AML-193 (cell line): ENCODE results near the gene LMLN.
A peak's percentile ranks its signal among the peaks of the same experiment; 100 is the strongest.
"Not testable (repeated sequence)": the region's sequence is repeated elsewhere in the genome, so short reads cannot be mapped to it uniquely, and the experiment has no call there.

ENCODE experiments used
- DNase-seq, 2 experiments: peaks; one replicate each; lab custom pipeline; 2025; lab: John Stamatoyannopoulos, UW

The LMLN gene

DNA sequence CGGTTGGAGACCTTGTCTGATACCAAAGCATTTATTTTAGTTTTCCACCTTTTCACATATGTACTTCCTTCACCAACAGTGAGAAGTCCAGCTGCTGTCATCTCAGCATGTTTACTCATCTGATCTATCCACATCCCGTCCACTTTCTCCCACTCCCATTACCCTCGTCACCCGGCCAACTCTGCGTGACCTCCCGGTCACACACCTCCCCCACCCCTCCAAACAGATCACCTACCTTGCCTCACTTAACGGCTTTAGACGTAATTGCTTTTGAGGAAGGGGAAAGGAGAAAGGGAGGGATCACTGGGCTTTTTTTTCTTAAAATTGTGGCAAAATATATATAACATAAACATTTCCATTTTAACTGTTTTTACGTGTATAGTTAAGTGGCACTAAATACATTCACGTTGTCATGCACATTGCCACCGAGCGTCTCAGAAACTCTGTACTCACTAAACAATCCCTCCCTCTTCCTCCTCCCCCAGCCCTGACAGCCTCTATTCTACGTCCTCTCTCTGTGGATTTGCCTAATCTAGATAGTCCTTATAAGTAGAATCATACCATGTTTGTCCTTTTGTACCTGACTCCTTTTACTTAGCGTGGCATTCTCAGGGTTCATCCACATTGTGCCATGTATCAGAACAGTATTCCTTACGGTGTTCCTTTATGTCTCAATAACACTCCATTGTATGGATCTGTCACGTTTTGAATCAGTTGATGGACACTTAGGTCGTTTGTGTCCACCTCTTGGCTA, 67.2 kb downstream of the LMLN start:
- DNase-seq: no peak

DNA sequence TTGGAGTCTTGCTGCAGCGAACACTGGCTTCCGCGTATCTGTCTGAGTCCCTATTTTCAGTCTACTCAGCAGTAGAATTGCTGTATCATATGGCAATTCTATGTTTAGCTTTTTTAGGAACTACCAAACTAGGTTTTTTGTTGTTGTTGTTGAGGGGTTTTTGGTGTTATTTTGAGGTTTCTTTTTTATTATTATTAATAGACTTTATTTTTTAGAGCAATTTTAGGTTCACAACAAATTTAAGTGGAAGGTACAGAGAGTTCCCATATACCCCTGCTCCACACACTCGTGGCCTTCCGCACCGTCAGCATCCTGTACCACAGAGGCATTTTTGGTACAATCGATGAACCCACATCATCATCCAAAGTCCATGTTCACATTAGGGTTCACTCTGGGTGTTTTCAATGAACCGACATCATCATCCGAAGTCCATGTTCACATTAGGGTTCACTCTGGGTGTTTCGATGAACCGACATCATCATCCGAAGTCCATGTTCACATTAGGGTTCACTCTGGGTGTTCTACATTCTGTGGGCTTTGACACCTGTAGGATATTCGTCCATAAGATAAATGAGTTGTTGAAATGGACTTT, 67.9 kb downstream of the LMLN start:
- DNase-seq: no peak

DNA sequence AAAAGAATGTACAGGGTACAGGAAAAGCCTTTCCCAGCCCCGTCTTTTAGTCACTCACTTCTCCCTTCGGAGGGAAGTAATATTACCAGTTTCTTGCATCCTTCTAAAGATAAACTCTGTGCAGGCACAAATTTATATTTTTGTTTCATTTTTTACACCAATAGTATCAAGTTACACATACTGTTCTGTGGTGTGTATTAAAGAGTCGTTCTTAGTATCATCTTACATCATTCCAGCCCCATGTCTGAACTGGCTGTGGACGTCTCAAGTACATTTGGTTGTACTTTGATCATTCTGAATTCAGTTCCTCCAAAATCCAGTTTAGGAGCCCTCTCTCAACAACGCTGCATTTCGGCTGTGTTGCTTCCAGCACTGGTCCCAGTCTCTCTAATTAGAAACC, 68.7 kb downstream of the LMLN start:
- no peak for DNase-seq

DNA sequence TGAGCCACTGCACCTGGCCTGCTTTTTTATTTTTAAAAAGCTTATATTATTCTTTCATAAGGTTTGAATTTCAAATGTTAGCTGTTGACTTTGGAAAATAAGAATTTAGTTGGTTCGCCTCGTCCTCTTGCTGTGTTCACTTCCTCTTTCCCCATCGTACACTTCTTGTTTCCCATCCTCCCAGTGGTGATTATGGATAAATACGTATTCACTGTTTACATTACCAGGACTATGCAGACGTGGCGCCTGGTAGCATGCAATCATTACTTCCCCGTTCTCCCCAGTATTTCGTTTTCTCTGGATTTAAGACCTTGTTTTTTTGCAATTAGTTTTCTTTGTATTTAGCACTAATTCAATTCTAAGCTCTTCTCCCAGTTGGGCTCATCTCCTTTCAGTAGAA, 70.1 kb downstream of the LMLN start:
- no peak for DNase-seq

DNA sequence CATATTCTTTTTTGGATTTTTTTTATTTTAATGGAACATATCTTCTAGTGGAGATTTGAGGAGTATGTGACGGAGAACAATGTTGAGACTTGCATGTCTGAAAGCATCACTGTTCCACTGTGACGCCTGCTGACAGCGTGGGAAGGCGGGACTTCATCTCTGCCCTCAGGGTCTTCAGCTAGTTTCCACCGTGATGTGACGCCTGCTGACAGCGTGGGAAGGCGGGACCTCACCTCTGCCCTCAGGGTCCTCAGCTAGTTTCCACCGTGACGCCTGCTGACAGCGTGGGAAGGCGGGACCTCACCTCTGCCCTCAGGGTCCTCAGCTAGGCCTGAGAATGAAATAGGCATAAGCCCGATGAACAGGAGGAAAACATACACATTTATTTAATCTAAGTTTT, 70.7 kb downstream of the LMLN start:
- DNase-seq: no peak

DNA sequence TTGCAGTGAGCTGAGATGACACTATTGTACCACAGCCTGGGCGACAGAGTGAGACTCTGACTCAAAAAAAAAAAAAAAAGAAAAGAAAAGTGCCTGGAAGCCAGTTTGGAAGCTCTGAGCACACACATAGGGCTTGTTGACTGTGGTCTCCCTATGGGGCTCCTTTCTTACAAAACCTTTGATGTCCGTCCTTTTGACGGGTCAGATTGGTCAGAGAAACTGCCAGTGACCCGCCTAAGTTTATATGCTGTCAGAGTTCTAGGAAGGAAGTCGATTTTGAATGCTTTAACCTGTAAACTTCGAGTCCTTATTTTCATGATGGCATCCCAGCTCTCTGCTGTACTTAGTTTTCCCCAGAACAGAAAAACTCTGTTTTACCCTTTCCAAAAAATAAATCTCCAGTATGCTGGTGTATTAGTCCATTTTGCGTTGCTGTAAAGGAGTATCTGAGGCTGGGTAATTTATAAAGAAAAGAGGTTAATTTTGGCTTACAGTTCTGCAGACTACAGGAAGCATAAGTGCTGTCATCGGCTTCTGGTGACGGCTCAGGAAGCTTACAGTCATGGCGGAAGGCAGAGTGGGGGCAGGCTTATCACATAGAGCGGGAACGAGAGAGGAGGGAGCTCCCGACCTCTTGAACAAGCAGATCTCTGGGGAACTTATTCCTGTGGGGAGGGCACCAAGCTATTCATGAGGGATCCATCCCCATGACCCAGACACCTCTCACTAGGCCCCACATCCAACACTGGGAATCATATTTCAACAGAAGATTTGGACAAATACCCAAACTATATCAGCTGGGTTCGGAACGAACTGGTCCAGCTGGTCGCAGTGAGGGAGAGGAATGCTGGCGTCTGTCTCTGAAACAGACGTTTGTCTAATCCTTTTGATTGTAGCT, 72.3 kb downstream of the LMLN start:
- DNase-seq: no peak

DNA sequence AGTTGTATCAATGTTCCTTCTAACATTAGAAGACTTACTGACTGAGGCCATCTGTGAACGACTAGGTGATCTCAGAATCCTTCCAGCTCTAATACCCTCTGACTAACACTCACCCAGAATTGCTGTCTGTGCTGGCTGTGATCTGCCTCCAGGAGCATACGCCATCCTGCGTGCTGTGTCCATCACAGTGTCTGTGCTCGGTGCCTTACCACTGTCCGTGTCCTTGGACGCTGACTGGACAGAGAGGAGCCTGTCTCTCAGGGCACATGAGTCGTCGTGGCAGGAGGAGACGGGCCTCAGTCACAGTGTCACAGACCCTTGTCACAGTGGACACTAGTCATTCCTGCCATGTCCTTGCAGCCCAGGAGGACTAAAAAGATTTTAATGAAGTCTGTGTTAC, 83.1 kb downstream of the LMLN start:
- no peak for DNase-seq

DNA sequence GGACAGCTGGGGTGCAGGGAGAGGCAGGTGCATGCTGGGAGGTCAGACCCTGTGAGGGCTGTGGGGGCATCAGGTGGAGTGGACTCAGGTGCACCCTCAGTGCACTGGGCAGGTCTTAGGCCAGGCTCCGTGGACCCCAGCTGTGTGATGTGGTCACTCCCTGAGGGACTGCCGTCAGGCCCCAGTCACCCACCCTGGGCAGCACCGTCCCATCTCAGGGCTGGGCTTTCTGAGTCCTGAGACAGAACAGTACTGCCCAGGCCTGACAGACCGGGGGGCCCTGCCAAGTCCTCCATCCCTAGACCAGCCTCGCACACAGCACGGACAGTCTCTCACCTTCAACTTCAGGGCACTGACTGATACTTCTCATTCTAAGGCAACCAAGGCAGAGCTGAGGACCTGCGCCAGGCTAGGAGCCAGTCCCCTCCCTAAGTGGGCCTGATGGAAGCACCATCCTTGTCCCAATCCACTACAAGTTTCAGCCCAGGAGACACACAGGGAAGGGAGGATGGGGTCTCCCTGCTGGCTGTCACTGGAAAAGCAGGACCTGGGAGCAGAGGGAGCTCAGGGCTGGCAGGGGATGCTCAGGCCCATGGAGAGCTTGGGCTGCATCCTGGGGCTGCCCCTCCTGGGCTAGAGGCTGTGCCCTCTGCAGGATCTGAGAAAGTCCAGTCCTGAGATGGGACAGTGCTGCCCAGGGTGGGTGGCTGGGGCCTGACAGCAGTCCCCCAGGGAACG, 86.3 kb downstream of the LMLN start:
- no peak for DNase-seq

DNA sequence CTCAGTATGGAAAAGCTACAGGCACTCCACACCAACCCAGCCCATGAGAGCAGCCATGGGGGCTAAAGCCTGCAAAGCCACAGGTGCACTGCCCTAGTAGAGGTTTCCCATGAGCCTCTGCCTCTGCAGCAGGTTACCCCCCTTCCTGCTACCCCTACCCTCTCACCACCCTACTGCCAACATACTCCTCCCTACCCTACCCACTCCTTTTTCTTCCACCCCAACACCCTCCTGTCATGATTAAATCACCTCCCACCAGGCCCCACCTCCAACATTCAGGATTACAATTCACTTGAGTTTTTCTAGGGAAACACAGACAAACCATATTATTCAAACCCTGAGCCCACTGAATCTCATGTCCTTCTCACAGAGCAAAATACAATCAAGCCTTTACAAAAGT, 88.4 kb downstream of the LMLN start:
- no peak for DNase-seq

DNA sequence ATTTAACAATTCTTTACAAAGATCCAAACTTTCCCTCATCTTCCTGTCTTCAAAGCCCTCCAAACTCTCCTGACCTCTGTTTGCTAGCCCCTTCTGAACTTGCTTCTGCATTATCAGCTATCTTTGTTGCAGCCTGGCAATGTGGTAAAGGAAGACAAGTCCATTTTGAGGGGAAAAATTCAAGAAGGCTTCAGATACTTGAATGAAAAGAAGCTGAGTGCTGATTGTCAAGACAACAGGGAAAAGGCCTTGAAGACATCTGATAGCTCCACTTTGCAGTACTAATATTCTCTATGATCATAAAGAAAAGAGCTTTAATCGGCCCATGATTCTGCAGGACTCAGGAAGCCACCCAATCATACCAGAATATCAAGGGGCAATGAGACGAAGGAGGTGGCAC, 91.8 kb downstream of the LMLN start:
- no peak for DNase-seq

DNA sequence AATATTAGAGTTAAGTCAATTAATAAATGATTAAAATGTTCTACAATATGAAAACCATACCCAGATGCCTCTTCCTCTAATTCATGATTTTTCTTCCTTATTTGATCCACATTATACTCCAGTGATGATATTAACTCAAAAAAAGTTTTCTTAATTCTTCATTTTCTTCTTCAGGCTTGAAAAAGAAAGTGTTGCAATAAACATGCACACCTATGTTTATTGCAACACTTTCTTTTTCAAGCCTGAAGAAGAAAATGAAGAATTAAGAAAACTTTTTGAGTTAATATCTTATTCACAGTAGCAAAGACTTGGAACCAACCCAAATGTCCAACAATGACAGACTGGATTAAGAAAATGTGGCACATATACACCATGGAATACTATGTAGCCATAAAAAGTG, 93.4 kb downstream of the LMLN start:
- DNase-seq: not testable (repeated sequence)

DNA sequence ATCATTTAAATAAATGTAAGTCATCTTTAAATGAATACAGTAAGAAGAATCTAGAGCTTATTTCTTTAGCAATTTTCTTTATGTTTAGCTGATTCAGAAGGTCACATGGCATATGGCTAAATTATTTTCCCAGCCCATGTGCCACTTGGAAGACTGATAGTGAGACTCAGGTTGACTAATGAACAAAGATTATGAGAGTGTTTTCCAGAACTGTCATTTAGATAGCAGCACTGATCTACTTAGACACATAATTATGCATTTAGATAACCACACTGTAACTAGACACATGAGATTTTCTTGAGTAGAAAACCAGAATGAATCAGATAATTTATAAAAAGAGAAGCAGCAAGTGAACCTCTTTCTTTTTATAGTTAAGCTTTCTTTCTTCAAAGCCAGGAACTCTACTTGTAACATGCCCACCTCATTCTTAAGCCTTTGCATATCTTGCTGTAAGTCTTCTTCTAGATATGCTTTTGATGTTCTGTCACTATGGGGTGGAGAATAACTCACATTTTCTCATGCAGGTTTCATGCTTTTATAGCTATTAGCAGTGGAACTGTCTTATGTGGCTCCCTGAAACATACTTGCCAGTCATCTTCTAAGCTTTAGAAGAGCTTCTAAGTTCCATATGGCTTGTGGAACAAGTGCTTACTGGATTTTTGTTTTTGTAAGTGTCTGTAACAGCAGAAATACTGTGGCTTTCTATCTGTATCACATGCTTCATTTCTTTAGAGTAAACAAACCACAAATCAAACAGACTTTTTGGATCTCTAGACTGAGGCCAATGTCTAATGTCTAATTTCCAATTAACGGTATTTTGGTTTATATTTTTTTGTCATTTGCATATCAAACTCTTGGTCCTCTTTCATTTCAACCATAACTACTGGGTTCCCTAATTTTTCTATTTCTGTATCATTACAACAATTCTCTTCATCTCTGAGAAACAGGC, 101.4 kb downstream of the LMLN start:
- no peak for DNase-seq

DNA sequence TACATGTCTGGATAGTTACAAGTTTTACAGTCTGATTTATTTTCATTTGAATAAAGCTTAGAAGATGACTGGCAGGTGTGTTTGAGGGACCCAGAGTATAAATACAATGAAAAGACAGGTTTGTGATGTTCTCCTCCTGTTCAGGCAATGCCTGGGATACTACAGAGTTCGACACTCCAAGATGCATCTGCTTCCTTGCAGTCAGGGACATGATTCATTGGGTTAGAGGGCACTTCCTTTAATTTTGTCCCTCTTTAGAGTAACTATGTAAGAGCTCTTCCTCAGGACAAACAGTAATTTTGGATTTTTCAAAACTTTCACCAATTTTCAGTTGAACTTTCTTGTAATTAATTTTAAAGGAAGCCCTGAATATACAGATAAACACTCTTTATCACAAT, 102.0 kb downstream of the LMLN start:
- DNase-seq: no peak

DNA sequence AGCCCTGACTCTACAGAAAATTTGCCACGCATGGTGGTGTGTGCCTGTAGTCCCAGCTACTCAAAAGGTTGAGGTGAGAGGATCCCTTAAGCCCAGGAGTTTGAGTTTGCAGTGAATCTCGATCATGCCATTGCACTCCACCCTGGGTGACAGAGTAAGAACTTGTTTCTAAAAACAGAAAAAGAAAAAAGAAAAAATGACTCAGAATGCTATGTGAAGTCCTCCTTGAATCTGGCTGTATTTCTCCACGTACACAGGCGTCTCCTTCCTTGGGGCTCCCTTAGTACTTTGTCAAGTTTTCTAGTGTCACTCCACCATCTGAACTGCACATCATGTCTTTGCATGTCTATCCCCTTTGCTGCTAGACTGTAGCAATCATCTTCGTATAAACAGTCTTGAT, 104.4 kb downstream of the LMLN start:
- no peak for DNase-seq

DNA sequence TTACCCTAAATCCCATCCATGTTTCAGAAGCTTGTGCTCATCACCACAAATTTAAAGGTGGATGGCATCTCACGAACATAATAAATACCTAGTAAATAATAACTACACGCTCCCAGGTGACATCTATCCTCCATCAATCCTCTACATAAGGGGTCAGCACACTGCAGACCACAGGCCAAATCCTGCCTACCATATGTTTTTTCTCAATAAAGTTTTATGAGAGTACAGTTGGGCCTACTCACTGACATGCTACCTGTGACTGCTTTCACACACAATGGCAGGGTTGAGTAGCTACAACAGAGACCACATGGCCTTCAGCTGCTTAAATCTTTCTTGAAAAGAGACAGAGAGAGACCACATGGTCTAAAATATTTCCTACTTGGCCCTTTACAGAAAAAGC, 105.9 kb downstream of the LMLN start:
- DNase-seq: no peak

DNA sequence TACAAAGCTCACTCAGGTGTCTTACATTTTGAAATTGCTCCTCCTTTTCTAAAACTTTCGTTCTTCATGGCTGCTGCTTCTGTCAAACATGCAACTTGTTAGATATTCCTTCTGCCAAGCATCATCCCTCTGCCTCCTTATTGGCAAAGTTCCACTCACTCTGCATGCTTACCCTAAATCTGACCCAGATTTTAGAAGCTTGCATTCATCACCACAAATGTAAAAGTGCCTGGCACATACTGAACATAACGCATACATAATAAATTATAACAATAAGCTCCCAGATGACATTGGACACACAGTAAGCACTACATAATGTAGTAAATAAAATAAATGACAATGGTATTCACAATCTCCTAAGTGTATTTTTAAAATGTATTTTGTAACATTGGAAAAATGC, 107.4 kb downstream of the LMLN start:
- DNase-seq: no peak

DNA sequence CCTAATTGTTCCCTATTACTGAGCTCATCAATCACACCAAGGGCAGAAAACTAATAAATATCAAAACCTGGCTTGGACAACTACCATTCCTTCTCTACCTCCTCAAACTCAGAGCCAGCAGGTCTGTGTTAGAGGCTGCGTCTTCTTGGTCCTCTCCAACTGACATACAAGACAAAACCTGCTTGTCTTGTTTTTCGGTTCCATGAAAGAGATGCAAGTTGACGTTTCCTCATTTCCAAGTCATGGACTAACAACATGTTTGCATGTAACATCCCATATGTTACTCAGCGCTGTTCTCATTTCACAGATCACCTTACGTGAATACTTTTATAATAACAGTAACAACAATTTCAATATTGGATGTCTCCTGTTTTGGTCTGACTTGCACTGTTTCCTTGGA, 110.9 kb downstream of the LMLN start:
- DNase-seq: no peak

DNA sequence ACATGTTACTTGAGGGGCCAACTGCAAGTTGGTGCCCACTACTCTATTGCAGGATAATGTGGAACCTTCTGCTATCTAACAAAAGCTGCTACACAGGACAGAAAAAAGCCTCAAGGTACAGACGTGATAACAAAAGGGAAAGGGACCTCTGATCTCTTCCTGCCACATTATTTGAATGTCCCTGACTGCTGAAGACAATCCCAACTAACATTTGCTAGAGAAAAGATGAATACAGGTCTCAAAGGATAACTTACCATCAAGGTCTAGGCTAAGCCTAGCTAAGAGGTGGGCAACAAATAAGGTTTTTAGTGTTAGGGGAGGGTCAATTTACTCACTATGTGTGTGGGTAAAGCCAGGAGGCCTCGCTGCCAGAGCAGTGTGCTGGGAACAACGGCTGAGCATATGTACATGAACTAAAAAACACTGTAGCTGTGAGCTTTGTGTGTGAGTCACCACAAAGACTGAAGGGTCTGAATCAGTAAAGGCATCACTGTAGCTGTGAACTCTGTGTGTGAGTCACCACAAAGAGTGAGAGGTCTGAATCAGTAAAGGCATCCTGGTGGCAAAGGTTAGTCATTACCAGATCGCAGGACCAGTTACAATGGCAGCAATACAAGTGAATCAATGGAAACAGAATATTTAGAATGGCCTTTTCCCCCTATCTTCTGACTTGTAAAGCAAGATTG, 111.7 kb downstream of the LMLN start:
- peak in 1 of 2 experiments; percentile 20 for DNase-seq

DNA sequence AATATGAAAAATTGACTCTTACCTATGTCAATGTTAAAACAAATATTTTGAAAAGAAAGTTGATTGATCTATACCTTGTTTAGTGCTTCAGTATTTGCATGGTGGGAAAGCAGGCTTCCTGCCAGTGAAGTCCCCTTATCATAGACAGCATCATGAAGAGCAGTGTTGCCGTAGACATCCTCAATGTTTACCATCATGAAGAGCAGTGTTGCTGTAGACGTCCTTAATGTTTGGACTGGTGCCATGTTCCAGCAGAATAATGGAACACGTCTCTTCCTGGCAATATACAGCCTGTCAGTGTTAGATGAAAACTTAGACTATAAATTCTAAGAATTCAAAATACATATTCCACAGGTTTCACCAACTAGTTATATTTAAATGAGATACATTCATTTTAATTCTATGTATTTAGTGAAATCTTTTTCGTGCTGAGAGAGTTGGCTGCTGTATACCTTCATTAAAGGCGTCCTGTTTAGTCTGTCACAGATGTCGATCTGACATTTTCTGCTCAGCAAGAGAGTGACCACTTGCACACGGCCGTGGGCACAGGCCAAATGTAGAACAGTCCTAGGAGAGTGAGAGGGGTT, 116.8 kb downstream of the LMLN start:
- no peak for DNase-seq
